Skeletal muscle tissue (tissue), 4 donors: ENCODE data around the gene NSUN7. TPM values are rescaled to one million over a fixed set of nuclear protein-coding genes. Genes with fewer than 3 reads are reported as not detected.
A peak's percentile ranks its signal among the peaks of the same experiment; 100 is the strongest.

ENCODE experiments used
- H3K27ac ChIP-seq: one replicate; pipeline ENCODE4 v1.7.0; 2013; ENCODE audit warnings: mild to moderate bottlenecking, low read depth, low read length, inconsistent platforms
- H3K27me3 ChIP-seq, 3 donors: one replicate each; pipeline ENCODE4 v1.7.0; 2013; ENCODE audit warnings: low read length in 3 of 3; ENCODE audit not compliant: control insufficient read depth in 3 of 3, insufficient read depth in 3 of 3
- H3K36me3 ChIP-seq, 3 donors: one replicate each; pipeline ENCODE4 v1.7.0; 2013; ENCODE audit warnings: low read length in 3 of 3; ENCODE audit not compliant: control insufficient read depth in 3 of 3, insufficient read depth in 3 of 3
- H3K4me1 ChIP-seq, 3 donors: one replicate each; pipeline ENCODE4 v1.7.0; 2013; ENCODE audit warnings: low read length in 3 of 3, mild to moderate bottlenecking in 3 of 3; ENCODE audit not compliant: control insufficient read depth in 3 of 3, insufficient read depth in 3 of 3
- H3K4me3 ChIP-seq, 3 donors: one replicate each; pipeline ENCODE4 v1.7.0; 2013; ENCODE audit warnings: low read length in 3 of 3
- H3K9ac ChIP-seq, 3 donors: one replicate each; pipeline ENCODE4 v1.7.0; 2013; ENCODE audit warnings: low read length in 3 of 3, mild to moderate bottlenecking in 3 of 3, moderate library complexity in 2 of 3, low read depth in 1 of 3
- H3K9me3 ChIP-seq, 3 donors: one replicate each; pipeline ENCODE4 v1.7.0; 2013; ENCODE audit warnings: low read length in 3 of 3; ENCODE audit not compliant: control insufficient read depth in 3 of 3
- total RNA-seq: library from RNA; depleted of rRNA; stranded (reverse); fragments of >200 nt; gene quantifications from one replicate; pipeline ENCODE4 v1.2.3, GENCODE V29; 2014
- donor health status: Osteomylitis.

NSUN7 gene
- total RNA-seq, 1 donor from 2014 or later, result 2.6 TPM

- peaks cover 34 to 46% (median 35%) of the 10 kb centered on the region in 3 donors for H3K4me1 ChIP-seq
- H3K9ac ChIP-seq, result peak overlapping the region; percentile 64 to 85 (median 82)
- H3K36me3 ChIP-seq, result no peaks in the 10 kb centered on the region
- H3K9me3 ChIP-seq, result no peaks in the 10 kb centered on the region
- H3K27me3 ChIP-seq, result no peaks in the 10 kb centered on the region
- peak overlapping the region; percentile 91 for H3K27ac ChIP-seq
- peak overlapping the region; percentile 64 to 73 (median 66) for H3K4me3 ChIP-seq
Measured at GRCh38 chr4:40842318-40842717, 92.6 kb downstream of the NSUN7 start.

DNA sequence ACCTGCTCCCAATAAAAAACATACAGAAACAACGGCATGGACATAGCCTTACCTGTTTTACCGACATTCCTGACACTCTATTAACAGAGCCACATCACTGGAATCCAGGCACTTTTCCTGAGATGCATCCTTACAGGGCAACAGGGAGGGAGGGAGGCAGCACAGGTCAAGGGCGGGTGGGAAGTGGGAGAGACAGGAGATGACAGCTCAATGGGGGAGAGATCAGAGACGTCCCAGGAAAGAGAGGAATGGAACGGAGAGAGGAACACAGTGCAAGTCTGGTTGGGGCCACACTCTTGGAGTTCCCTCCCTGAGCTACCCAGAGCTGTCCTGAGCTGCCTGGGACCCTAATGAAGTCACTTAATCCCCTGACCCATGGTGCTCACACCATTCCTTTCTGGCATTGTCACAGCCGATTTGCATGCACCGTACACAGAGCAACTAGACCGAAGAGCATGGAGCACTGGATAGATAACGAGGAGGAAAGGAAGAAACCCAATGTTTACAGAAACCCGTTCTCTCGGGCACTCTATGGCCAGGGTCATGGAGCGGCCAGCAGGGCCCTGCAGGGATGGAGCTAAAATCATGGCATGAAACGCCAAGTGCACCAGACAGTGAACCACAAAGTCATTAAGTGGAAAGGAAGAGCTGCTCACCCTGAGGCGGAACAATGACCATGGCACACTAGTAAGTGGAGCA is 93.1 kb downstream of the NSUN7 start:
- Histone ChIP-seq H3K27ac (peak overlapping the region; percentile 91), H3K9ac (peak overlapping the region; percentile 64 to 85 (median 82)), H3K4me3 (peak overlapping the region; percentile 64 to 73 (median 66)), H3K4me1 (peaks cover 30 to 46% (median 33%) of the 10 kb centered on the region in 3 donors), H3K9me3 (no peaks in the 10 kb centered on the region), H3K36me3 (no peaks in the 10 kb centered on the region), H3K27me3 (no peaks in the 10 kb centered on the region)

DNA sequence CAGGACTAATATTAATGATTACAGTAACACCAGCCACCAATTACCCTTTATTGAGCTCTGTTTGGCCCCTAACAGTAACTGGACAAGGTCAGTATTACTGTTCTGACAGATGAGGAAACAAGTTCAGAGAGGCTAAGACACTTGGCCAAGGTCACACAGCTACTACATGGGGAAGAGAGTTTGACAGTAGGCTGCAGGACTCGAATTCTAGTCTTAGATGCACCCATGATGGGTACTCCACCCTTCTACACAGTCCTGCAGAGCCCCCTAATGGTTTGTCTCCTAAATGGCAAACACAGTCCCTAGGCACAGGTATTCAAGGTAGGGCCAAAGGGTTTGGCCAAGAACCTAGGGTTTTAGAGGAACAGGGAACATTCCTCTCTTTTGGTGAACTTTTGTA is 93.9 kb downstream of the NSUN7 start:
- Histone ChIP-seq H3K36me3 (no peaks in the 10 kb centered on the region), H3K27ac (peak overlapping the region; percentile 66), H3K9ac (peak overlapping the region in 1 of 3 donors; percentile 16), H3K4me1 (peaks cover 30 to 46% (median 33%) of the 10 kb centered on the region in 3 donors), H3K9me3 (no peaks in the 10 kb centered on the region), H3K4me3 (no peak overlapping the region), H3K27me3 (no peaks in the 10 kb centered on the region)

DNA sequence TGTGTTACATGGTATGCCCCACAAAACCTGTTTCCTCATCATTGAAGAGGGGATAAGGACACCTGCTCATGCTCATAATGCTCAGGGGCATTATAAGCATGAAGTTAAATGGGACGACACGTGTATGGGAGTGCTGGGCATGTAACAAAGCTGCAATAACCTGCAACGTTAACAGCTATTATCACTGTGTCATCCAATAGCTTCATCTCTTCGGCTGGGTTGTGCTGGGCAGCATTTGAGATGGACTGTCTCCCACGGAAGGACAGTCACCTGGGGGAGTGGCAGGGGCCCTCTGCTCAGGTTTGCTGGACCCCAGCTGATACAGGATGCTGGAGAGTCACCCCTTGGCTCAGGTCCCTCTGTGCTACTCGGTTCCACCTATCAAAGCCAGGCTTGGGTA is 94.5 kb downstream of the NSUN7 start:
- Histone ChIP-seq H3K4me1 (peaks cover 30 to 43% (median 33%) of the 10 kb centered on the region in 3 donors), H3K9ac (peak overlapping the region in 1 of 3 donors; percentile 16), H3K9me3 (no peaks in the 10 kb centered on the region), H3K4me3 (no peak overlapping the region), H3K27ac (peak overlapping the region; percentile 66), H3K36me3 (no peaks in the 10 kb centered on the region), H3K27me3 (no peaks in the 10 kb centered on the region)

DNA sequence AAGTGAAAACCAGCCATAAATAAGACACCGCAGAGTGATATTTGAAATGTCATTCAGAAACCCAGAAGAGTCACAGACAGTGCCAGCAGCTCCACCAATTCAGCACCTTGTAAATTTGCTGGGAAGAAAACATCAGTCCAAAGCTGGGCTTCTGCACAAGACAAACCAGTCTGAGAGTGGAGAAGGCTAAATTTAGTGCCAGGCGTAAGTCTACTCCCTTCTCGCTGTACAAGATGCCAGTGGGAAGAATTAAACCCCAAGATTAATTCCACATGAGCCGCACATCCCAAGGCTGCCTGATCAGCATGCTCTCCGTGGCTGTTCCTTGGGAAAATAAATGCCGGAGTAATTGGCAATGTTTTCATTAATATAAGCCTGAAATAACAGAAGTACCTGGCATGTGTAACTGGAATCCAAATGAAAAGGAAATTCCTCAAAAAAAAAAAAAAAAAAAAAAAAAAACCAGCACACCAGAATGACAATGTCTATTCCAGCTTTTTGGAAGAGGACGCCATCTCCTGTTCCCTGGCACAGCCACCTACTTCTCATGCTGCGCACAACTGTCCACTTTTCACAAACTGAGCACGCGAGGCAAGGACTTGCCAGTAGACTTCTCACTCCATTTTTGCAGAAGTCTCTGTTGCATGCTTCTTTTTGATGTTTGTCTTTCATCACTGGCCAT is 95.5 kb downstream of the NSUN7 start:
- peaks cover 30 to 41% (median 33%) of the 10 kb centered on the region in 3 donors for H3K4me1 ChIP-seq
- peak overlapping the region; percentile 66 for H3K27ac ChIP-seq
- no peaks in the 10 kb centered on the region for H3K9me3 ChIP-seq
- no peaks in the 10 kb centered on the region for H3K36me3 ChIP-seq
- peak overlapping the region in 2 of 3 donors; percentile 50 to 63 for H3K9ac ChIP-seq
- H3K27me3 ChIP-seq, result no peaks in the 10 kb centered on the region
- no peak overlapping the region for H3K4me3 ChIP-seq

GRCh38 chr4:40846532-40846931 is 96.8 kb downstream of the NSUN7 start:
- H3K36me3 ChIP-seq, result no peaks in the 10 kb centered on the region
- H3K27me3 ChIP-seq, result no peaks in the 10 kb centered on the region
- H3K9ac ChIP-seq, result no peak overlapping the region
- H3K4me3 ChIP-seq, result no peak overlapping the region
- peaks cover 27 to 34% (median 28%) of the 10 kb centered on the region in 3 donors for H3K4me1 ChIP-seq
- H3K9me3 ChIP-seq, result no peaks in the 10 kb centered on the region
- H3K27ac ChIP-seq, result no peak overlapping the region

GRCh38 chr4:40848251-40848650 is 98.5 kb downstream of the NSUN7 start:
- Histone ChIP-seq H3K27ac (no peak overlapping the region), H3K4me1 (peaks cover 17 to 26% (median 20%) of the 10 kb centered on the region in 3 donors), H3K9ac (no peak overlapping the region), H3K36me3 (no peaks in the 10 kb centered on the region), H3K9me3 (no peaks in the 10 kb centered on the region), H3K27me3 (no peaks in the 10 kb centered on the region), H3K4me3 (no peak overlapping the region)

DNA sequence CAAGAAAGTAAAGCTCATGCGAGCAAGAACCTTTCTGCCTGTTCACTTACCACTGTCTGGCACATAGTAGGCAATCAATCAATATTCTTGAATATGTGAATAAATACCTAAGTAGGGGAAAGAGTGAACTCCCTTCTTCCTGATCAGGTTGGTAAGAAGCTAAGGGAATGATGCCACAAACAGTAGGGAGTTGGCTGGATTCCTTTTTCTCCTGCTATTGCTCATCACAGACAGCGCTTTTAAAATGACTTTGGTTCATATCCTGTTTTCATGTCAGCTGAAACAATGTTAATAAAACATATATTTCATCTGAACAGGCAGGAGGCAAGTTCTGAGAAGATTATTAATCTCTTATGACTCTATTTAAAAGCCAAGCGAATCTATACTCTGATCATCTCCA is 99.2 kb downstream of the NSUN7 start:
- Histone ChIP-seq H3K9ac (no peak overlapping the region), H3K36me3 (no peaks in the 10 kb centered on the region), H3K4me3 (no peak overlapping the region)

GRCh38 chr4:40850496-40850895 is 100.7 kb downstream of the NSUN7 start:
- Histone ChIP-seq H3K4me1 (peaks cover 2 to 8% (median 7%) of the 10 kb centered on the region in 3 donors), H3K9me3 (no peaks in the 10 kb centered on the region), H3K9ac (no peak overlapping the region), H3K27me3 (no peaks in the 10 kb centered on the region), H3K36me3 (no peaks in the 10 kb centered on the region), H3K4me3 (no peak overlapping the region), H3K27ac (no peak overlapping the region)

More for the DNA sequence above, 99.2 kb downstream of the NSUN7 start:
- Histone ChIP-seq H3K27me3 (no peaks in the 10 kb centered on the region), H3K4me1 (peaks cover 16 to 20% (median 20%) of the 10 kb centered on the region in 3 donors), H3K9me3 (no peaks in the 10 kb centered on the region), H3K27ac (no peak overlapping the region)

GRCh38 chr4:40856277-40856839 is 106.6 kb downstream of the NSUN7 start:
- no peaks in the 10 kb centered on the region for H3K36me3 ChIP-seq

More at GRCh38 chr4:40856277-40856839, 106.6 kb downstream of the NSUN7 start:
- Histone ChIP-seq H3K9ac (peak overlapping the region in 2 of 3 donors; percentile 66 to 67), H3K4me3 (peak overlapping the region; percentile 51 to 76 (median 70)), H3K27me3 (no peaks in the 10 kb centered on the region), H3K27ac (no peak overlapping the region), H3K4me1 (peaks cover 3 to 6% (median 5%) of the 10 kb centered on the region in 3 donors), H3K9me3 (no peaks in the 10 kb centered on the region)
